Prostate gland (tissue), 2 donors: ENCODE results near the gene GAD1. TPM values are rescaled to one million over a fixed set of nuclear protein-coding genes. Genes with fewer than 3 reads are reported as not detected.

ENCODE experiments used
- DNase-seq: peaks from one replicate; pipeline ENCODE4 v3.0.0-alpha.2; 2019; ENCODE audit warnings: low spot score
- H3K27ac ChIP-seq, 2 donors: fragments of 200-600 bp; sonication (generic); 2 replicates each; pipeline ENCODE4 v1.5.1; 2017 to 2019
- H3K27me3 ChIP-seq: fragments of 200-600 bp; sonication (generic); replicated peaks from 2 replicates; pipeline ENCODE4 v1.5.1; 2019; ENCODE audit not compliant: insufficient read depth
- H3K36me3 ChIP-seq, 2 donors: fragments of 200-600 bp; sonication (generic); 1 replicate in 1 of 2; 2 replicates in 1 of 2; pipeline versions ENCODE4 v1.5.1 to v1.8.1; 2017 to 2019
- H3K4me1 ChIP-seq: fragments of 200-600 bp; sonication (generic); replicated peaks from 2 replicates; pipeline ENCODE4 v1.5.1; 2019
- H3K4me3 ChIP-seq, 2 donors: fragments of 200-600 bp; sonication (generic); 2 replicates each; pipeline ENCODE4 v1.5.1; 2017 to 2019
- H3K9me3 ChIP-seq: fragments of 200-600 bp; sonication (generic); 2 replicates; pipeline ENCODE4 v1.5.1; 2017
- POLR2A ChIP-seq: fragments of 450-650 bp; IDR thresholded peaks from one replicate; pipeline ENCODE4 v1.6.1; 2016; ENCODE audit warnings: antibody characterized with exemption, mild to moderate bottlenecking
- POLR2AphosphoS5 ChIP-seq: sonication (generic); formaldehyde crosslinking; IDR thresholded peaks from one replicate; pipeline ENCODE4 v1.6.1; 2017; ENCODE audit warnings: antibody characterized with exemption
- WGBS: methylation state at CpG from one replicate; pipeline ENCODE4 v1.1.5; 2018; 5-methylcytosine and 5-hydroxymethylcytosine counted together
- intact Hi-C: fragments of 100-400 bp; cut with DNase I; formaldehyde crosslinking; loops from one replicate; pipeline ENCODE4 v1.14.2; 2022
- total RNA-seq, 2 donors: library from RNA; depleted of rRNA; stranded (reverse); fragments of >200 nt; gene quantifications; one replicate each; pipeline ENCODE4 v1.1.0, GENCODE V29; 2016
- TF ChIP-seq, protein P1 (sequence below), 4 experiments: fragments of 200-600 bp in 2 of 4; fragments of 450-650 bp in 2 of 4; sonication (generic) in 2 of 4; IDR thresholded peaks; 1 replicate in 3 of 4; 2 replicates in 1 of 4; pipeline ENCODE4 v1.5.1; 2016 to 2019; ENCODE audit warnings: antibody characterized with exemption in 4 of 4, mild to moderate bottlenecking in 2 of 4, moderate library complexity in 2 of 4

Gene GAD1
- total RNA-seq, 2 donors from 2014 or later, result 2.9 to 16.7 TPM

DNA sequence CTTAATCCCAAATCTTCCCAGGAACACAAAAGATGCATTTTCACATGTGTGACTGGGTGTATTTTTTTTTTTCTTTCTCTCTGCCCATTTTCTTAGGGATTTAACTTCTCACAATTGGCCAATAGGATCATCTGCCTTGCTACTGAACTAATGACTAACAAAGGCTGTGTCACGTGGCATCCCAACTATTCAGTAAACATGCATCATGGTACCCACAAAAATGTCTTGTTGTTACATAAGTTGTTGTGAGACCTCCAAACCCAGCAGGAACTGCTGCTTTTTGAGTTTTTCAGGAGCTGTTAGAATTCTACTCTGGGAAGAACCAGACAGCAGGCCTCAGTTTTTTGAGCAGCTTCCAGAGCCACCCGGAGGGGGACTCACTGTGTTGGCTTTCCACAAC is 31.9 kb downstream of the GAD1 start:
- no peaks in the 10 kb centered on the region for H3K4me1 ChIP-seq
- 79% methylated on average over 2 of the region's 2 CpGs for WGBS
- H3K27ac ChIP-seq, result no peak overlapping the region
- intact Hi-C loops, result no loop called here
- H3K4me3 ChIP-seq, result no peak overlapping the region
- H3K27me3 ChIP-seq, result no peaks in the 10 kb centered on the region
- no peaks in the 10 kb centered on the region for H3K36me3 ChIP-seq
- DNase-seq, result no peak
- no peaks in the 10 kb centered on the region for H3K9me3 ChIP-seq
- TF ChIP-seq POLR2AphosphoS5, result no peak

DNA sequence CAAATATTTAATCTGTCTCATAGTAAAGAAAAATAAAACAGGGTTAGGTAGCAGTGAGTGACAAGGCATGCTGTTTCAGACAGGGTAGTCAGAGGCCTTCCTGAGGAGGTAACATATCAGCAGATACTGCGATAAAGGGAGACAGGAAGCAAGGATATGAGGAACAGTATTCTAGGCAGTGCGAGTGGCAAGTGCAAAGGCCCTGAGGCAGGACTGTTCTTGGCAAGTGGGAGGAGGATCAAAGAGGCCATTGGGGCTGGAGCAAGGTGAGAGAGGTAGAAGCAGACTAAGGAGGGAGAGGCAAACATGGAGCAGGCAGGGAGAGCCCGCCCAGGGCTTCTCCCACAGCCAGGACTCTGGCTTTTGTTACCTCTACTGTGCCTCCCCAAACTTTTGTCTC is 33.6 kb downstream of the GAD1 start:
- H3K9me3 ChIP-seq, result no peaks in the 10 kb centered on the region
- H3K4me3 ChIP-seq, result no peak overlapping the region
- TF ChIP-seq POLR2AphosphoS5, result no peak
- no peak for TF ChIP-seq POLR2A
- H3K36me3 ChIP-seq, result no peaks in the 10 kb centered on the region
- DNase-seq, result no peak
- no peaks in the 10 kb centered on the region for H3K27me3 ChIP-seq
- WGBS, result 99% methylated on average over 3 of the region's 3 CpGs
- H3K27ac ChIP-seq, result no peak overlapping the region
- H3K4me1 ChIP-seq, result no peaks in the 10 kb centered on the region
- intact Hi-C loops, result no loop called here

DNA sequence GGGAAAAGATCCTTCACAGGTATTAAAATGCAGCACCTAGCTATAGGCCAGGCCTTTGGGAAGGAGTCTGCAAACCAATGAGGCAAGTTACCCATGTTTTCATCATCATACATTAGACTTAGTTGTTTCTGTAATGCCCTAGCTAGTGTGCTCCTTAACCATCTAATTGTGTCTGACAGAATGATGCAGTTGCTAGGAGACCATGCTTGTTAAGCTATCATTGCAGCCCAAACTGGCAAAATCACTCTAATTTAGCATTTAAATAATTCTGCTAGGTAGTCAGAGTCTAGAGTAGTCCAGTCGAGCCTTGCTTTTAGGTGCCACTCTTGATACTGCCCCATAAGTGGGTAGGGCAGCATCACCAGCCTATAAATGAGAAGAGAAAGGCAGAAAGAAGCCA is 34.9 kb downstream of the GAD1 start:
- no peaks in the 10 kb centered on the region for H3K9me3 ChIP-seq
- TF ChIP-seq, protein P1, sequence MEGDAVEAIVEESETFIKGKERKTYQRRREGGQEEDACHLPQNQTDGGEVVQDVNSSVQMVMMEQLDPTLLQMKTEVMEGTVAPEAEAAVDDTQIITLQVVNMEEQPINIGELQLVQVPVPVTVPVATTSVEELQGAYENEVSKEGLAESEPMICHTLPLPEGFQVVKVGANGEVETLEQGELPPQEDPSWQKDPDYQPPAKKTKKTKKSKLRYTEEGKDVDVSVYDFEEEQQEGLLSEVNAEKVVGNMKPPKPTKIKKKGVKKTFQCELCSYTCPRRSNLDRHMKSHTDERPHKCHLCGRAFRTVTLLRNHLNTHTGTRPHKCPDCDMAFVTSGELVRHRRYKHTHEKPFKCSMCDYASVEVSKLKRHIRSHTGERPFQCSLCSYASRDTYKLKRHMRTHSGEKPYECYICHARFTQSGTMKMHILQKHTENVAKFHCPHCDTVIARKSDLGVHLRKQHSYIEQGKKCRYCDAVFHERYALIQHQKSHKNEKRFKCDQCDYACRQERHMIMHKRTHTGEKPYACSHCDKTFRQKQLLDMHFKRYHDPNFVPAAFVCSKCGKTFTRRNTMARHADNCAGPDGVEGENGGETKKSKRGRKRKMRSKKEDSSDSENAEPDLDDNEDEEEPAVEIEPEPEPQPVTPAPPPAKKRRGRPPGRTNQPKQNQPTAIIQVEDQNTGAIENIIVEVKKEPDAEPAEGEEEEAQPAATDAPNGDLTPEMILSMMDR (IDR thresholded peaks at IDR 0.05), result no peak
- TF ChIP-seq POLR2AphosphoS5, result no peak
- no peak for TF ChIP-seq POLR2A
- no peaks in the 10 kb centered on the region for H3K4me1 ChIP-seq
- DNase-seq, result no peak
- H3K27ac ChIP-seq, result no peak overlapping the region
- intact Hi-C loops, result no loop called here
- 86% methylated on average over 1 of the region's 1 CpG for WGBS
- H3K36me3 ChIP-seq, result no peaks in the 10 kb centered on the region
- no peaks in the 10 kb centered on the region for H3K27me3 ChIP-seq
- H3K4me3 ChIP-seq, result no peak overlapping the region

DNA sequence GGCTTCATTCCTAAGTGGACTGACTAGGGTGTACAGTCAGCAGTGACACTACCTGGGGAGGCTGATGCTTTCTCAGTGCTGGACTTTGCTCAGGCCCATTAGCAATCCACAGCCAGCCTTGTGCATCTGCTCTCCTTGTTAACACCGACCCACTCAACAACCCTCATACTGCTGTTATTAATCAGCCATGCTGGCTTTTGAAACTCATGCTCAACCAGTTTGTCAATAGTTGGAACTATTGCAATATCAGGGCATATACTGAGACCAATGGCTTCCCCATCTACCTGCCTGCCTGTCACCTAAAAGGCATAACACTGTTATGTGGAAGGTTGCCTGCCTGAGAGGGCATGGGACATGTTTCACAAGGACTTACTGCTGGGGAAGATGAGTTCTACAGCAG is 39.4 kb downstream of the GAD1 start:
- TF ChIP-seq POLR2A (no peak), POLR2AphosphoS5 (no peak)
- TF ChIP-seq, protein P1 (IDR thresholded peaks at IDR 0.05), result no peak
- DNase-seq, result no peak
- no peaks in the 10 kb centered on the region for H3K4me1 ChIP-seq
- H3K27ac ChIP-seq, result no peak overlapping the region
- intact Hi-C loops, result no loop called here
- no peaks in the 10 kb centered on the region for H3K9me3 ChIP-seq
- H3K36me3 ChIP-seq, result no peaks in the 10 kb centered on the region
- no peak overlapping the region for H3K4me3 ChIP-seq
- no peaks in the 10 kb centered on the region for H3K27me3 ChIP-seq
- WGBS, result 100% methylated on average over 1 of the region's 1 CpG

DNA sequence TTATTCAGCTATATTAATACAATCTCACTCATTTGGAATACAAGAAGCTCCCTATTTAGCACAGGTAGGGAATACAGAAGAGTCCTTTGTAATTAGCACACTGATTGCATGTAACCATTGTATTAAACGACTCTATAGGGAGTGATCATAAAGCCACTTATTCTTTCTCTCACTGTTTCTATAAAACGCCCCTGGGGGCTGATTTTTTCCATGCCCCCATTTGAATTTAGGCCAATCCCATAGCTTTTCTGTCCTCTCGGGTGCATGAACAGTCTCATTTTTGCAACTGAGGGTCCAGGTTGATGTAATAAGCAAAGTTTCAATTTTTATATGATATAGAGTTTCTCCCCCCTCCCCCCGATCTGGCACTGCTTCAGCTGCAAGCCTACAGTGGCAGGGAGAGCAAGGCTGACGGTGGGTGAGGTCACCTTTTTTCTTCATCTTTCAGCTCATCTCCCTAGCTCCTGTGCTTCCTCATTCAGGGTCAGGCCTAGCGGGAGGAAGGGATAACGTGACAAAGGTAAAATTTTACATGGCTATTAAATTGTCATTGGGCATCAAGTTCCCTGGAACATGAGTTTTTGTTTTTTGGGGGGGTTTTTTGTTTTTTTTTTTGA is 45.7 kb downstream of the GAD1 start:
- no peak for TF ChIP-seq POLR2A
- no peak for TF ChIP-seq POLR2AphosphoS5
- TF ChIP-seq, protein P1 (IDR thresholded peaks at IDR 0.05), result no peak
- 66% methylated on average over 7 of the region's 7 CpGs for WGBS
- Histone ChIP-seq H3K36me3 (no peaks in the 10 kb centered on the region), H3K27me3 (no peaks in the 10 kb centered on the region), H3K27ac (no peak overlapping the region), H3K4me1 (no peaks in the 10 kb centered on the region), H3K9me3 (no peaks in the 10 kb centered on the region), H3K4me3 (no peak overlapping the region)
- no peak for DNase-seq
- intact Hi-C loops, result no loop called here

DNA sequence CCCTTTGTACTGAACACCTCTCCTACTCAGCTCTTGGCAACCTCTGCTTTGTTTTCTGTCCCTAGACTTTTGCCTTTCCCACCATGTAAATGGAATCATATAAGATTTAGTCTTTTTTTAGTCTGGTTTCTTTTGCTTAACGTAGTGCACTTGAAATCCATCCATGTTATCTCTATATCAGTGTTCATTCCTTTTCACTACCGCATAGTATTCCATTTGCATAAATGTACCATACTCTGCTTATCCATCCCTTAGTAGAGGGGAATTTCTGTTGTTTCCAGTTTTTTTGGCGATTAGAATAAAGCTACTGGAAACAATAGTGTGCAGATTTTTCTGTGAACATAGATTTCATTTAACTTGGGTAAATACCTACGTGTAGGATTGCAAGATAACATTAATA is 46.4 kb downstream of the GAD1 start:
- no peaks in the 10 kb centered on the region for H3K27me3 ChIP-seq
- DNase-seq, result no peak
- 90% methylated on average over 4 of the region's 4 CpGs for WGBS
- H3K27ac ChIP-seq, result no peak overlapping the region
- no peak overlapping the region for H3K4me3 ChIP-seq
- H3K36me3 ChIP-seq, result no peaks in the 10 kb centered on the region
- no peaks in the 10 kb centered on the region for H3K9me3 ChIP-seq
- H3K4me1 ChIP-seq, result no peaks in the 10 kb centered on the region
- TF ChIP-seq, protein P1 (IDR thresholded peaks at IDR 0.05), result no peak
- TF ChIP-seq POLR2A (no peak), POLR2AphosphoS5 (no peak)
- intact Hi-C loops, result no loop called here
